Vagina (tissue), 2 donors: ENCODE data around the gene ITGAE.

ENCODE experiments used
- POLR2A ChIP-seq, 2 donors: fragments of 450-650 bp; IDR thresholded peaks; one replicate each; pipeline ENCODE4 v1.6.1; 2017; ENCODE audit warnings: antibody characterized with exemption in 2 of 2, mild to moderate bottlenecking in 2 of 2, moderate library complexity in 2 of 2
- POLR2AphosphoS5 ChIP-seq, 2 donors: sonication (generic); formaldehyde crosslinking; IDR thresholded peaks; one replicate each; pipeline ENCODE4 v1.9.0; 2017; ENCODE audit warnings: antibody characterized with exemption in 2 of 2, mild to moderate bottlenecking in 2 of 2, low read depth in 1 of 2; ENCODE audit not compliant: insufficient read depth in 1 of 2
- TF ChIP-seq, protein P1 (sequence below), 3 experiments: fragments of 450-650 bp in 2 of 3; fragments of 200-600 bp in 1 of 3; sonication (generic) in 1 of 3; IDR thresholded peaks; one replicate each; pipeline ENCODE4 v1.5.1; 2017 to 2019; ENCODE audit warnings: antibody characterized with exemption in 3 of 3, mild to moderate bottlenecking in 2 of 3, moderate library complexity in 2 of 3

DNA sequence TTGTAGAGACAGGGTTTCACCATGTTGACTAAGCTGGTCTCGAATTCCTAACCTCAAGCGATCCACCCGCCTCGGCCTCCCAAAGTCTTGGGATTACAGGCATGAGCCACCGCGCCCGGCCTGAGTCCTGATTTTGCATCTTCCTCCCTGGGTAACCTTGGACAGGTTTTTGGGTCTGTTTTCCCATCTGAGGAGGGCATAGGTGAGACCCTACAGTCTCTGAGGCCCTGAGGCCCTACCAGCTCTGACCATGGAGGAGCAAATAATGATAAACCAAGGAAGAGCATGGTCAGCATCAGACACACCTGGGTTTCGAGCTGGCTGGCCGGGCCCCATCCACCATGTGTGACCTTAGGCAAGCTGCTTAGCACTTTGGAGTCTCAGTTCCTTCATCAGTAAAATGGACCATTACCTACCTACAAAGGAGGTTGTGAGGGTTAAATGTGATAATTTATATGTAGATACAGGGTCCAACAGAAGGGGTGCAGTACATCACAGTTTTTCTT, 46.2 kb upstream of the ITGAE start:
- TF ChIP-seq, protein P1, sequence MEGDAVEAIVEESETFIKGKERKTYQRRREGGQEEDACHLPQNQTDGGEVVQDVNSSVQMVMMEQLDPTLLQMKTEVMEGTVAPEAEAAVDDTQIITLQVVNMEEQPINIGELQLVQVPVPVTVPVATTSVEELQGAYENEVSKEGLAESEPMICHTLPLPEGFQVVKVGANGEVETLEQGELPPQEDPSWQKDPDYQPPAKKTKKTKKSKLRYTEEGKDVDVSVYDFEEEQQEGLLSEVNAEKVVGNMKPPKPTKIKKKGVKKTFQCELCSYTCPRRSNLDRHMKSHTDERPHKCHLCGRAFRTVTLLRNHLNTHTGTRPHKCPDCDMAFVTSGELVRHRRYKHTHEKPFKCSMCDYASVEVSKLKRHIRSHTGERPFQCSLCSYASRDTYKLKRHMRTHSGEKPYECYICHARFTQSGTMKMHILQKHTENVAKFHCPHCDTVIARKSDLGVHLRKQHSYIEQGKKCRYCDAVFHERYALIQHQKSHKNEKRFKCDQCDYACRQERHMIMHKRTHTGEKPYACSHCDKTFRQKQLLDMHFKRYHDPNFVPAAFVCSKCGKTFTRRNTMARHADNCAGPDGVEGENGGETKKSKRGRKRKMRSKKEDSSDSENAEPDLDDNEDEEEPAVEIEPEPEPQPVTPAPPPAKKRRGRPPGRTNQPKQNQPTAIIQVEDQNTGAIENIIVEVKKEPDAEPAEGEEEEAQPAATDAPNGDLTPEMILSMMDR (IDR thresholded peaks at IDR 0.05), result no peak
- no peak for TF ChIP-seq POLR2A (IDR thresholded peaks at IDR 0.05)
- no peak for TF ChIP-seq POLR2AphosphoS5 (IDR thresholded peaks at IDR 0.05; ENCODE audit: insufficient read depth in 1 of 2, low read depth in 1 of 2)
